GM23338 (cell line): ENCODE results near the gene PTN. TPM values are rescaled to one million over a fixed set of nuclear protein-coding genes. Genes with fewer than 3 reads are reported as not detected.

Experiments used
- ATAC-seq: fragments of 200-7000 bp; cut with Tn5 transposase; 3 replicates; pipeline ENCODE4 v1.9.1; 2020
- DNase-seq: peaks from one replicate; pipeline ENCODE4 v3.0.0-alpha.2; 2015; ENCODE audit warnings: low spot score
- H2AFZ ChIP-seq: fragments of 200-600 bp; sonication (generic); 2 replicates; pipeline ENCODE4 v1.8.0; 2016; ENCODE audit warnings: antibody characterized with exemption, mild to moderate bottlenecking, moderate library complexity
- H3F3A ChIP-seq: fragments of 200-600 bp; sonication (generic); replicated peaks from 2 replicates; pipeline ENCODE4 v1.8.0; 2017; ENCODE audit warnings: antibody characterized with exemption, mixed run types, low read depth
- H3K27ac ChIP-seq: fragments of 200-600 bp; sonication (generic); 2 replicates; pipeline ENCODE4 v1.6.1; 2016; ENCODE audit warnings: low read depth
- H3K27me3 ChIP-seq: fragments of 200-600 bp; sonication (generic); 2 replicates; pipeline ENCODE4 v1.8.0; 2016; ENCODE audit warnings: mild to moderate bottlenecking, mixed run types, moderate library complexity; ENCODE audit not compliant: insufficient read depth
- H3K36me3 ChIP-seq: fragments of 200-600 bp; sonication (generic); 2 replicates; pipeline ENCODE4 v1.8.0; 2016; ENCODE audit warnings: mild to moderate bottlenecking; ENCODE audit not compliant: insufficient read depth
- H3K4me1 ChIP-seq: fragments of 200-600 bp; sonication (generic); 2 replicates; pipeline ENCODE4 v1.8.0; 2016; ENCODE audit warnings: mild to moderate bottlenecking, moderate library complexity; ENCODE audit not compliant: insufficient read depth
- H3K4me2 ChIP-seq: fragments of 200-600 bp; sonication (generic); 2 replicates; pipeline ENCODE4 v1.7.1; 2017; ENCODE audit warnings: mixed run types
- H3K4me3 ChIP-seq: fragments of 200-600 bp; sonication (generic); 2 replicates; pipeline ENCODE4 v1.6.1; 2016; ENCODE audit warnings: mixed run types
- H3K79me2 ChIP-seq: fragments of 200-600 bp; sonication (generic); replicated peaks from 2 replicates; pipeline ENCODE4 v1.8.0; 2017; ENCODE audit warnings: mild to moderate bottlenecking; ENCODE audit not compliant: insufficient read depth
- H3K9me2 ChIP-seq: fragments of 200-600 bp; sonication (generic); 2 replicates; pipeline ENCODE4 v1.8.0; 2017; ENCODE audit not compliant: insufficient read depth
- H4K20me1 ChIP-seq: fragments of 200-600 bp; sonication (generic); replicated peaks from 2 replicates; pipeline ENCODE4 v1.8.0; 2017; ENCODE audit warnings: mild to moderate bottlenecking; ENCODE audit not compliant: insufficient read depth
- H3K27ac Mint-ChIP-seq: 2 replicates; pipeline ENCODE4 v1.8.0; 2020; ENCODE audit warnings: inconsistent platforms, mild to moderate bottlenecking, moderate library complexity, mixed read lengths
- H3K27me3 Mint-ChIP-seq: 3 replicates; pipeline ENCODE4 v1.8.0; 2022; ENCODE audit warnings: low read depth, mild to moderate bottlenecking, moderate library complexity, mixed read lengths, inconsistent platforms; ENCODE audit not compliant: insufficient read depth, poor library complexity
- H3K36me3 Mint-ChIP-seq: 3 replicates; pipeline ENCODE4 v1.8.0; 2021; ENCODE audit warnings: low read depth, mild to moderate bottlenecking, inconsistent platforms, moderate library complexity, mixed read lengths
- H3K4me1 Mint-ChIP-seq: 3 replicates; pipeline ENCODE4 v1.8.0; 2020; ENCODE audit warnings: mild to moderate bottlenecking, inconsistent platforms, mixed read lengths
- H3K4me3 Mint-ChIP-seq: 3 replicates; pipeline ENCODE4 v1.8.0; 2021; ENCODE audit warnings: moderate library complexity, mild to moderate bottlenecking, inconsistent platforms, mixed read lengths
- H3K9me3 Mint-ChIP-seq: 3 replicates; pipeline ENCODE4 v1.8.0; 2020; ENCODE audit warnings: moderate library complexity, mild to moderate bottlenecking, inconsistent platforms, mixed read lengths
- CREB1 ChIP-seq: fragments of 250-450 bp; sonication (Bioruptor Pico); IDR thresholded peaks from 2 replicates; pipeline ENCODE4 v1.5.0; 2020; ENCODE audit warnings: low read depth, mild to moderate bottlenecking, moderate library complexity
- EZH2 ChIP-seq: fragments of 200-600 bp; sonication (generic); IDR thresholded peaks from one replicate; pipeline ENCODE4 v1.8.0; 2017; ENCODE audit warnings: antibody characterized with exemption, mild to moderate bottlenecking, low read depth; ENCODE audit not compliant: unreplicated experiment
- EZH2phosphoT487 ChIP-seq: fragments of 200-600 bp; sonication (generic); IDR thresholded peaks from one replicate; pipeline ENCODE4 v1.8.1; 2018; ENCODE audit warnings: antibody characterized with exemption; ENCODE audit not compliant: unreplicated experiment
- JUNB ChIP-seq: IDR thresholded peaks from one replicate; pipeline ENCODE4 v1.6.1; 2016; ENCODE audit warnings: antibody characterized with exemption; ENCODE audit not compliant: unreplicated experiment
- NANOG ChIP-seq: IDR thresholded peaks from 2 replicates; pipeline ENCODE4 v1.6.1; 2016; ENCODE audit warnings: antibody characterized with exemption, borderline replicate concordance
- POLR2AphosphoS5 ChIP-seq: IDR thresholded peaks from 2 replicates; pipeline ENCODE4 v1.6.1; 2016; ENCODE audit warnings: antibody characterized with exemption, low read depth
- STAT1 ChIP-seq: IDR thresholded peaks from one replicate; pipeline ENCODE4 v1.6.1; 2016; ENCODE audit warnings: antibody characterized with exemption; ENCODE audit not compliant: unreplicated experiment
- ZNF114 ChIP-seq: fragments of 250-450 bp; sonication (Bioruptor Pico); IDR thresholded peaks from 2 replicates; pipeline ENCODE4 v1.5.0; 2020; ENCODE audit warnings: mild to moderate bottlenecking, moderate library complexity
- ZNF331 ChIP-seq: fragments of 250-450 bp; sonication (Bioruptor Pico); IDR thresholded peaks from 2 replicates; pipeline ENCODE4 v1.5.0; 2020; ENCODE audit warnings: low read depth, mild to moderate bottlenecking, moderate library complexity
- polyA plus RNA-seq: library from polyadenylated mRNA; unstranded; fragments of >200 nt; fragmentation: Nextera tagmentation; extraction: Ambion mirVana; gene quantifications from 2 replicates; pipeline ENCODE4 v1.2.1, GENCODE V29; 2016
- total RNA-seq: library from RNA; depleted of rRNA; stranded (reverse); fragments of >200 nt; shearing (Covaris generic); gene quantifications from 2 replicates; pipeline ENCODE4 v1.2.3, GENCODE V29; 2014
- TF ChIP-seq, protein P1 (sequence below), 2 experiments: fragments of 200-600 bp in 1 of 2; sonication (generic) in 1 of 2; conservative IDR thresholded peaks; 2 replicates each; pipeline versions ENCODE4 v1.5.1 to v1.6.1; 2016 to 2017; ENCODE audit warnings: antibody characterized with exemption in 2 of 2, low read depth in 2 of 2, mild to moderate bottlenecking in 2 of 2, moderate library complexity in 1 of 2
- TF ChIP-seq, protein P2 (sequence below): fragments of 250-450 bp; sonication (Bioruptor Pico); IDR thresholded peaks from 2 replicates; pipeline ENCODE4 v1.5.0; 2020; ENCODE audit warnings: mild to moderate bottlenecking, moderate library complexity
- TF ChIP-seq, protein P3 (sequence below): IDR thresholded peaks from 2 replicates; pipeline ENCODE4 v1.6.1; 2016; ENCODE audit warnings: antibody characterized with exemption
- TF ChIP-seq, protein P4 (sequence below): IDR thresholded peaks from one replicate; pipeline ENCODE4 v1.6.1; 2018; ENCODE audit warnings: antibody characterized with exemption; ENCODE audit not compliant: unreplicated experiment

PTN gene
- total and polyA plus RNA-seq, 2 experiments from 2014 or later: 20.1 to 39.4 TPM

DNA sequence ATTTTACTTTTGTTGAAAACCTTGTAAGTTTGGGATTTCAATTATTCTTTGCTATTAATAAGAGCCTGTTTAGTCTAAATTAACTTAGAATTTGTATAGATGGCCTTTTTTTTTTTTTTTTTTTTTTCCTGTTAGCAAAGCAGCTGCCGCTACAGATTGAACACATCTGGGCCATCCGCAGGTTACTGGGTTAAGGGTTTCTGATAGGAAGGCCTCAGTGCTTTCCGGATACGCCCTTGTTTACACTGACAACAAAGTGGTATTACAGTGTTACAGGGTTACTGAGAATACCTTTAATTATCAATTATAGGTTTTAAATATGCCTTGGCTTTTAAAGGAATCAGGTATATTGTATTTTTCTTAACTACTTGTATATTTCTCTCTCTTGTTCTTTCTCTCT lies 76.8 kb downstream of the PTN start:
- Histone ChIP-seq H3F3A (no peaks in the 10 kb centered on the region), H4K20me1 (no peaks in the 10 kb centered on the region), H2AFZ (peak overlapping the region; percentile 40; the same call in 1 of the 2 replicates), H3K4me3 (no peak overlapping the region), H3K4me2 (no peak overlapping the region), H3K36me3 (no peaks in the 10 kb centered on the region), H3K27me3 (no peaks in the 10 kb centered on the region), H3K27ac (0 out of 2 replicates have a peak overlapping the region, but pooled peaks have one; percentile 37), H3K4me1 (no peaks in the 10 kb centered on the region), H3K9me2 (no peaks in the 10 kb centered on the region), H3K79me2 (no peaks in the 10 kb centered on the region)
- DNase-seq (peak; percentile 24), ATAC-seq (no peak)
- TF ChIP-seq POLR2AphosphoS5: no peak
- no peak for TF ChIP-seq EZH2
- TF ChIP-seq, protein P1, sequence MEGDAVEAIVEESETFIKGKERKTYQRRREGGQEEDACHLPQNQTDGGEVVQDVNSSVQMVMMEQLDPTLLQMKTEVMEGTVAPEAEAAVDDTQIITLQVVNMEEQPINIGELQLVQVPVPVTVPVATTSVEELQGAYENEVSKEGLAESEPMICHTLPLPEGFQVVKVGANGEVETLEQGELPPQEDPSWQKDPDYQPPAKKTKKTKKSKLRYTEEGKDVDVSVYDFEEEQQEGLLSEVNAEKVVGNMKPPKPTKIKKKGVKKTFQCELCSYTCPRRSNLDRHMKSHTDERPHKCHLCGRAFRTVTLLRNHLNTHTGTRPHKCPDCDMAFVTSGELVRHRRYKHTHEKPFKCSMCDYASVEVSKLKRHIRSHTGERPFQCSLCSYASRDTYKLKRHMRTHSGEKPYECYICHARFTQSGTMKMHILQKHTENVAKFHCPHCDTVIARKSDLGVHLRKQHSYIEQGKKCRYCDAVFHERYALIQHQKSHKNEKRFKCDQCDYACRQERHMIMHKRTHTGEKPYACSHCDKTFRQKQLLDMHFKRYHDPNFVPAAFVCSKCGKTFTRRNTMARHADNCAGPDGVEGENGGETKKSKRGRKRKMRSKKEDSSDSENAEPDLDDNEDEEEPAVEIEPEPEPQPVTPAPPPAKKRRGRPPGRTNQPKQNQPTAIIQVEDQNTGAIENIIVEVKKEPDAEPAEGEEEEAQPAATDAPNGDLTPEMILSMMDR (conservative IDR thresholded peaks at IDR 0.05; ENCODE audit: low read depth in 2 of 2): no peak
- TF ChIP-seq STAT1: no peak
- TF ChIP-seq CREB1 (CRISPR knock-in tag): no peak
- TF ChIP-seq NANOG: no peak
- TF ChIP-seq, protein P2, sequence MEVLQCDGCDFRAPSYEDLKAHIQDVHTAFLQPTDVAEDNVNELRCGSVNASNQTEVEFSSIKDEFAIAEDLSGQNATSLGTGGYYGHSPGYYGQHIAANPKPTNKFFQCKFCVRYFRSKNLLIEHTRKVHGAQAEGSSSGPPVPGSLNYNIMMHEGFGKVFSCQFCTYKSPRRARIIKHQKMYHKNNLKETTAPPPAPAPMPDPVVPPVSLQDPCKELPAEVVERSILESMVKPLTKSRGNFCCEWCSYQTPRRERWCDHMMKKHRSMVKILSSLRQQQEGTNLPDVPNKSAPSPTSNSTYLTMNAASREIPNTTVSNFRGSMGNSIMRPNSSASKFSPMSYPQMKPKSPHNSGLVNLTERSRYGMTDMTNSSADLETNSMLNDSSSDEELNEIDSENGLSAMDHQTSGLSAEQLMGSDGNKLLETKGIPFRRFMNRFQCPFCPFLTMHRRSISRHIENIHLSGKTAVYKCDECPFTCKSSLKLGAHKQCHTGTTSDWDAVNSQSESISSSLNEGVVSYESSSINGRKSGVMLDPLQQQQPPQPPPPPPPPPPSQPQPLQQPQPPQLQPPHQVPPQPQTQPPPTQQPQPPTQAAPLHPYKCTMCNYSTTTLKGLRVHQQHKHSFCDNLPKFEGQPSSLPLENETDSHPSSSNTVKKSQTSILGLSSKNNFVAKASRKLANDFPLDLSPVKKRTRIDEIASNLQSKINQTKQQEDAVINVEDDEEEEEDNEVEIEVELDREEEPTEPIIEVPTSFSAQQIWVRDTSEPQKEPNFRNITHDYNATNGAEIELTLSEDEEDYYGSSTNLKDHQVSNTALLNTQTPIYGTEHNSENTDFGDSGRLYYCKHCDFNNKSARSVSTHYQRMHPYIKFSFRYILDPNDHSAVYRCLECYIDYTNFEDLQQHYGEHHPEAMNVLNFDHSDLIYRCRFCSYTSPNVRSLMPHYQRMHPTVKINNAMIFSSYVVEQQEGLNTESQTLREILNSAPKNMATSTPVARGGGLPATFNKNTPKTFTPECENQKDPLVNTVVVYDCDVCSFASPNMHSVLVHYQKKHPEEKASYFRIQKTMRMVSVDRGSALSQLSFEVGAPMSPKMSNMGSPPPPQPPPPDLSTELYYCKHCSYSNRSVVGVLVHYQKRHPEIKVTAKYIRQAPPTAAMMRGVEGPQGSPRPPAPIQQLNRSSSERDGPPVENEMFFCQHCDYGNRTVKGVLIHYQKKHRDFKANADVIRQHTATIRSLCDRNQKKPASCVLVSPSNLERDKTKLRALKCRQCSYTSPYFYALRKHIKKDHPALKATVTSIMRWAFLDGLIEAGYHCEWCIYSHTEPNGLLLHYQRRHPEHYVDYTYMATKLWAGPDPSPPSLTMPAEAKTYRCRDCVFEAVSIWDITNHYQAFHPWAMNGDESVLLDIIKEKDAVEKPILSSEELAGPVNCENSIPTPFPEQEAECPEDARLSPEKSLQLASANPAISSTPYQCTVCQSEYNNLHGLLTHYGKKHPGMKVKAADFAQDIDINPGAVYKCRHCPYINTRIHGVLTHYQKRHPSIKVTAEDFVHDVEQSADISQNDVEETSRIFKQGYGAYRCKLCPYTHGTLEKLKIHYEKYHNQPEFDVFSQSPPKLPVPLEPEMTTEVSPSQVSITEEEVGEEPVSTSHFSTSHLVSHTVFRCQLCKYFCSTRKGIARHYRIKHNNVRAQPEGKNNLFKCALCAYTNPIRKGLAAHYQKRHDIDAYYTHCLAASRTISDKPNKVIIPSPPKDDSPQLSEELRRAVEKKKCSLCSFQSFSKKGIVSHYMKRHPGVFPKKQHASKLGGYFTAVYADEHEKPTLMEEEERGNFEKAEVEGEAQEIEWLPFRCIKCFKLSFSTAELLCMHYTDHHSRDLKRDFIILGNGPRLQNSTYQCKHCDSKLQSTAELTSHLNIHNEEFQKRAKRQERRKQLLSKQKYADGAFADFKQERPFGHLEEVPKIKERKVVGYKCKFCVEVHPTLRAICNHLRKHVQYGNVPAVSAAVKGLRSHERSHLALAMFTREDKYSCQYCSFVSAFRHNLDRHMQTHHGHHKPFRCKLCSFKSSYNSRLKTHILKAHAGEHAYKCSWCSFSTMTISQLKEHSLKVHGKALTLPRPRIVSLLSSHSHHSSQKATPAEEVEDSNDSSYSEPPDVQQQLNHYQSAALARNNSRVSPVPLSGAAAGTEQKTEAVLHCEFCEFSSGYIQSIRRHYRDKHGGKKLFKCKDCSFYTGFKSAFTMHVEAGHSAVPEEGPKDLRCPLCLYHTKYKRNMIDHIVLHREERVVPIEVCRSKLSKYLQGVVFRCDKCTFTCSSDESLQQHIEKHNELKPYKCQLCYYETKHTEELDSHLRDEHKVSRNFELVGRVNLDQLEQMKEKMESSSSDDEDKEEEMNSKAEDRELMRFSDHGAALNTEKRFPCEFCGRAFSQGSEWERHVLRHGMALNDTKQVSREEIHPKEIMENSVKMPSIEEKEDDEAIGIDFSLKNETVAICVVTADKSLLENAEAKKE: no peak
- no peak for TF ChIP-seq JUNB
- TF ChIP-seq, protein P3, sequence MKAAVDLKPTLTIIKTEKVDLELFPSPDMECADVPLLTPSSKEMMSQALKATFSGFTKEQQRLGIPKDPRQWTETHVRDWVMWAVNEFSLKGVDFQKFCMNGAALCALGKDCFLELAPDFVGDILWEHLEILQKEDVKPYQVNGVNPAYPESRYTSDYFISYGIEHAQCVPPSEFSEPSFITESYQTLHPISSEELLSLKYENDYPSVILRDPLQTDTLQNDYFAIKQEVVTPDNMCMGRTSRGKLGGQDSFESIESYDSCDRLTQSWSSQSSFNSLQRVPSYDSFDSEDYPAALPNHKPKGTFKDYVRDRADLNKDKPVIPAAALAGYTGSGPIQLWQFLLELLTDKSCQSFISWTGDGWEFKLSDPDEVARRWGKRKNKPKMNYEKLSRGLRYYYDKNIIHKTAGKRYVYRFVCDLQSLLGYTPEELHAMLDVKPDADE: no peak
- TF ChIP-seq, protein P4, sequence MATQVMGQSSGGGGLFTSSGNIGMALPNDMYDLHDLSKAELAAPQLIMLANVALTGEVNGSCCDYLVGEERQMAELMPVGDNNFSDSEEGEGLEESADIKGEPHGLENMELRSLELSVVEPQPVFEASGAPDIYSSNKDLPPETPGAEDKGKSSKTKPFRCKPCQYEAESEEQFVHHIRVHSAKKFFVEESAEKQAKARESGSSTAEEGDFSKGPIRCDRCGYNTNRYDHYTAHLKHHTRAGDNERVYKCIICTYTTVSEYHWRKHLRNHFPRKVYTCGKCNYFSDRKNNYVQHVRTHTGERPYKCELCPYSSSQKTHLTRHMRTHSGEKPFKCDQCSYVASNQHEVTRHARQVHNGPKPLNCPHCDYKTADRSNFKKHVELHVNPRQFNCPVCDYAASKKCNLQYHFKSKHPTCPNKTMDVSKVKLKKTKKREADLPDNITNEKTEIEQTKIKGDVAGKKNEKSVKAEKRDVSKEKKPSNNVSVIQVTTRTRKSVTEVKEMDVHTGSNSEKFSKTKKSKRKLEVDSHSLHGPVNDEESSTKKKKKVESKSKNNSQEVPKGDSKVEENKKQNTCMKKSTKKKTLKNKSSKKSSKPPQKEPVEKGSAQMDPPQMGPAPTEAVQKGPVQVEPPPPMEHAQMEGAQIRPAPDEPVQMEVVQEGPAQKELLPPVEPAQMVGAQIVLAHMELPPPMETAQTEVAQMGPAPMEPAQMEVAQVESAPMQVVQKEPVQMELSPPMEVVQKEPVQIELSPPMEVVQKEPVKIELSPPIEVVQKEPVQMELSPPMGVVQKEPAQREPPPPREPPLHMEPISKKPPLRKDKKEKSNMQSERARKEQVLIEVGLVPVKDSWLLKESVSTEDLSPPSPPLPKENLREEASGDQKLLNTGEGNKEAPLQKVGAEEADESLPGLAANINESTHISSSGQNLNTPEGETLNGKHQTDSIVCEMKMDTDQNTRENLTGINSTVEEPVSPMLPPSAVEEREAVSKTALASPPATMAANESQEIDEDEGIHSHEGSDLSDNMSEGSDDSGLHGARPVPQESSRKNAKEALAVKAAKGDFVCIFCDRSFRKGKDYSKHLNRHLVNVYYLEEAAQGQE: no peak
- no peak for TF ChIP-seq ZNF114
- TF ChIP-seq ZNF331 (CRISPR knock-in tag): no peak
- TF ChIP-seq EZH2phosphoT487: no peak
- peaks cover 9% of the 10 kb centered on the region for H3K9me3 Mint-ChIP-seq
- H3K27me3 Mint-ChIP-seq: no peaks in the 10 kb centered on the region
- H3K4me1 Mint-ChIP-seq: peaks cover 14% of the 10 kb centered on the region
- peaks cover 22% of the 10 kb centered on the region for H3K36me3 Mint-ChIP-seq
- H3K4me3 Mint-ChIP-seq: no peak overlapping the region
- peak overlapping the region; percentile 60; the same call in 1 of the 2 replicates for H3K27ac Mint-ChIP-seq
